Measurements from ENCODE around the gene DGCR2.

- TF ChIP-seq CTCF (conservative IDR thresholded peaks at IDR 0.05; ENCODE audit: low read depth in 2 of 2) (no peak), POLR2AphosphoS5 (IDR thresholded peaks at IDR 0.05; ENCODE audit: low read depth) (no peak), JUNB (IDR thresholded peaks at IDR 0.05; ENCODE audit: unreplicated experiment) (no peak), EZH2 (IDR thresholded peaks at IDR 0.05; ENCODE audit: low read depth, unreplicated experiment) (no peak), STAT1 (IDR thresholded peaks at IDR 0.05; ENCODE audit: unreplicated experiment) (no peak), CREB1 (CRISPR knock-in tag; IDR thresholded peaks at IDR 0.05; ENCODE audit: low read depth) (no peak), ETS1 (IDR thresholded peaks at IDR 0.05) (no peak), ZNF114 (CRISPR knock-in tag; IDR thresholded peaks at IDR 0.05) (no peak), REST (IDR thresholded peaks at IDR 0.05; ENCODE audit: unreplicated experiment) (no peak)
These were observed 9.4 kb upstream of the DGCR2 start for GRCh38 chr22:19131685-19132015.

Data from GM23338 (cell line).